HepG2 (cell line): ENCODE measurements around the gene MTCL1. TPM values are rescaled to one million over a fixed set of nuclear protein-coding genes. Genes with fewer than 3 reads are reported as not detected.

Source experiments
- ATAC-seq: fragments of 200-7000 bp; cut with Tn5 transposase; 3 replicates; pipeline ENCODE4 v1.9.1; 2020; ENCODE audit warnings: mild to moderate bottlenecking, moderate library complexity
- BruUV-seq: library from RNA; stranded (reverse); fragments of 400-500 nt; replicated peaks from 2 replicates; lab custom pipeline; 2021; lab: Mats Ljungman, UMichigan
- CTCF ChIA-PET: fragments of 300-600 bp; formaldehyde crosslinking; extraction: SDS; loops from one replicate; lab custom pipeline; 2021; ENCODE audit warnings: low total read pairs, inconsistent platforms, low intra/inter-chr PET ratio; lab: Yijun Ruan, JAX
- POLR2A ChIA-PET: fragments of 350-600 bp; sonication (Branson Sonifier 250); formaldehyde crosslinking; loops from one replicate; lab custom pipeline; 2020; ENCODE audit warnings: antibody characterized with exemption, inconsistent platforms; lab: Yijun Ruan, JAX
- DNase-seq: peaks from one replicate; pipeline ENCODE4 v3.0.0-alpha.2; 2015; ENCODE audit warnings: low spot score
- FAIRE-seq: peaks from 3 replicates; lab custom pipeline; 2011; peaks lifted over from hg19 to GRCh38; lab: Jason Lieb, UNC
- H2AFZ ChIP-seq: one replicate; pipeline ENCODE4 v1.6.1; 2011; ENCODE audit warnings: low read length, inconsistent platforms
- H3K27ac ChIP-seq: fragments of 300-600 bp; 3 replicates; pipeline ENCODE4 v1.8.0; 2011; ENCODE audit warnings: mixed run types, mild to moderate bottlenecking, mixed read lengths, low read length, inconsistent platforms; ENCODE audit not compliant: insufficient read depth; ENCODE audit errors: extremely low read length
- H3K27me3 ChIP-seq, 2 experiments: fragments of 200-600 bp in 1 of 2; 2 replicates in 1 of 2; 3 replicates in 1 of 2; pipeline versions ENCODE4 v1.6.0 to v1.8.0; 2011; ENCODE audit warnings: low read length in 2 of 2, mild to moderate bottlenecking in 2 of 2, moderate library complexity in 2 of 2, inconsistent platforms in 1 of 2; ENCODE audit not compliant: insufficient read depth in 2 of 2, control insufficient read depth in 1 of 2
- H3K36me3 ChIP-seq, 2 experiments: fragments of 200-600 bp in 1 of 2; replicated peaks in 1 of 2; 2 replicates in 1 of 2; 3 replicates in 1 of 2; pipeline versions ENCODE4 v1.5.1 to v1.8.0; 2011; ENCODE audit warnings: low read length in 2 of 2, inconsistent platforms in 1 of 2; ENCODE audit not compliant: insufficient read depth in 2 of 2, control insufficient read depth in 1 of 2
- H3K4me1 ChIP-seq: 2 replicates; pipeline ENCODE4 v1.5.1; 2012; ENCODE audit warnings: low read length, inconsistent platforms; ENCODE audit not compliant: insufficient read depth
- H3K4me2 ChIP-seq: 2 replicates; pipeline ENCODE4 v1.6.0; 2011; ENCODE audit warnings: low read depth, low read length, inconsistent platforms
- H3K4me3 ChIP-seq, 3 experiments: fragments of 200-600 bp in 1 of 3; sonication (generic), shearing (Covaris generic) in 1 of 3; replicated peaks in 1 of 3; 2 replicates each; pipeline ENCODE4 v1.5.1; 2011 to 2016; ENCODE audit warnings: low read length in 3 of 3, inconsistent platforms in 2 of 3, low read depth in 2 of 3, mild to moderate bottlenecking in 2 of 3, control low read depth in 1 of 3, mixed read lengths in 1 of 3; ENCODE audit not compliant: insufficient read depth in 1 of 3
- H3K79me2 ChIP-seq: one replicate; pipeline ENCODE4 v1.6.1; 2011; ENCODE audit warnings: low read length, inconsistent platforms; ENCODE audit not compliant: insufficient read depth
- H3K9ac ChIP-seq: 2 replicates; pipeline ENCODE4 v1.6.0; 2011; ENCODE audit warnings: mild to moderate bottlenecking, low read depth, low read length, inconsistent platforms; ENCODE audit not compliant: insufficient read depth
- H3K9me3 ChIP-seq: 2 replicates; pipeline ENCODE4 v1.5.1; 2012; ENCODE audit warnings: mild to moderate bottlenecking, low read length
- H4K20me1 ChIP-seq: 2 replicates; pipeline ENCODE4 v1.6.0; 2011; ENCODE audit warnings: inconsistent platforms, mild to moderate bottlenecking, low read length, moderate library complexity; ENCODE audit not compliant: insufficient read depth
- BORCS8-MEF2B ChIP-seq: sonication (generic); formaldehyde crosslinking; IDR thresholded peaks from 2 replicates; pipeline ENCODE4 v1.8.0; 2022; ENCODE audit warnings: mild to moderate bottlenecking, missing genetic modification reagents
- CEBPG ChIP-seq: IDR thresholded peaks from 2 replicates; pipeline ENCODE4 v1.6.1; 2016
- CENPX ChIP-seq: sonication (generic); formaldehyde crosslinking; IDR thresholded peaks from 2 replicates; pipeline ENCODE4 v1.9.0; 2021; ENCODE audit warnings: mild to moderate bottlenecking, missing genetic modification reagents, moderate library complexity
- GTF3A ChIP-seq: sonication (generic); formaldehyde crosslinking; conservative IDR thresholded peaks from 2 replicates; pipeline ENCODE4 v1.4.0; 2020; ENCODE audit warnings: mild to moderate bottlenecking, missing genetic modification reagents
- HINFP ChIP-seq: sonication (generic); formaldehyde crosslinking; IDR thresholded peaks from 2 replicates; pipeline ENCODE4 v1.4.0; 2020; ENCODE audit warnings: low read depth, mild to moderate bottlenecking, missing genetic modification reagents
- HNF4G ChIP-seq, 2 experiments: sonication (generic) in 1 of 2; formaldehyde crosslinking in 1 of 2; IDR thresholded peaks; 2 replicates each; pipeline versions ENCODE4 v1.4.0 to v1.6.1; 2011 to 2020; ENCODE audit warnings: borderline replicate concordance in 2 of 2, low read depth in 2 of 2, mild to moderate bottlenecking in 2 of 2, low read length in 1 of 2, missing genetic modification reagents in 1 of 2, moderate library complexity in 1 of 2
- LCORL ChIP-seq, 2 experiments: fragments of 450-650 bp in 1 of 2; sonication (generic) in 1 of 2; formaldehyde crosslinking in 1 of 2; IDR thresholded peaks; 2 replicates each; pipeline versions ENCODE4 v1.5.0 to v1.6.1; 2017 to 2020; ENCODE audit warnings: antibody characterized with exemption in 1 of 2, missing genetic modification reagents in 1 of 2
- MED1 ChIP-seq: sonication (generic); formaldehyde crosslinking; IDR thresholded peaks from 2 replicates; pipeline ENCODE4 v1.4.0; 2020; ENCODE audit warnings: missing genetic modification reagents
- PREB ChIP-seq: sonication (generic); formaldehyde crosslinking; IDR thresholded peaks from 2 replicates; pipeline ENCODE4 v1.4.0; 2020; ENCODE audit warnings: missing genetic modification reagents
- RCOR2 ChIP-seq: IDR thresholded peaks from 2 replicates; pipeline ENCODE4 v1.6.1; 2016; ENCODE audit warnings: missing biosample characterization, missing genetic modification reagents
- SP4 ChIP-seq: sonication (generic); formaldehyde crosslinking; IDR thresholded peaks from 2 replicates; pipeline ENCODE4 v1.8.1; 2023; ENCODE audit warnings: mild to moderate bottlenecking, missing genetic modification reagents
- TOE1 ChIP-seq: sonication (generic); formaldehyde crosslinking; IDR thresholded peaks from 2 replicates; pipeline ENCODE4 v1.4.0; 2020; ENCODE audit warnings: mild to moderate bottlenecking, missing genetic modification reagents
- U2AF2 ChIP-seq: fragments of 200-400 bp; formaldehyde crosslinking; IDR thresholded peaks from 2 replicates; pipeline ENCODE4 v1.6.1; 2017; ENCODE audit warnings: low read depth, mild to moderate bottlenecking, low read length
- ZNF24 ChIP-seq: fragments of 450-650 bp; IDR thresholded peaks from 2 replicates; pipeline ENCODE4 v1.6.1; 2017; ENCODE audit warnings: antibody characterized with exemption, mild to moderate bottlenecking
- ZNF382 ChIP-seq: sonication (generic); formaldehyde crosslinking; IDR thresholded peaks from 2 replicates; pipeline ENCODE4 v1.5.0; 2020; ENCODE audit warnings: missing genetic modification reagents, mild to moderate bottlenecking, borderline replicate concordance
- ZNF615 ChIP-seq: sonication (generic); formaldehyde crosslinking; IDR thresholded peaks from 2 replicates; pipeline ENCODE4 v1.5.0; 2020; ENCODE audit warnings: mild to moderate bottlenecking, missing genetic modification reagents, borderline replicate concordance
- ZNF629 ChIP-seq: sonication (generic); formaldehyde crosslinking; conservative IDR thresholded peaks from 2 replicates; pipeline ENCODE4 v1.5.0; 2020; ENCODE audit warnings: missing genetic modification reagents
- ZNF800 ChIP-seq: sonication (generic); formaldehyde crosslinking; IDR thresholded peaks from 2 replicates; pipeline ENCODE4 v1.4.0; 2020; ENCODE audit warnings: missing genetic modification reagents
- WGBS: methylation state at CpG from one replicate; pipeline ENCODE4 v1.1.6; 2017; ENCODE audit warnings: low lambda C conversion rate; 5-methylcytosine and 5-hydroxymethylcytosine counted together
- in situ Hi-C: cut with HindIII; loops from 2 replicates; pipeline ENCODE4 v1.10.0; 2017; ENCODE audit warnings: low pct_unique_long_range_greater_than_20kb; ENCODE audit not compliant: extremely low pct_ligation_motif_present
- intact Hi-C: fragments of 100-400 bp; cut with micrococcal nuclease; formaldehyde crosslinking; loops from one replicate; pipeline ENCODE4 v1.10.0; 2022; ENCODE audit not compliant: unreplicated experiment
- polyA plus RNA-seq, 8 experiments: library from polyadenylated mRNA; depleted of rRNA in 3 of 8; stranded (reverse) in 7 of 8; unstranded in 1 of 8; fragments of >200 nt; fragmentation: Illumina TruSeq in 4 of 8; extraction: Trizol in 4 of 8; gene quantifications; 2 replicates each; pipeline versions ENCODE4 v1.2.1 to v1.2.3, GENCODE V29; 2011 to 2016; ENCODE audit warnings: low read depth in 4 of 8, missing spikeins in 1 of 8, mixed read lengths in 1 of 8; ENCODE audit not compliant: insufficient read depth in 1 of 8
- total RNA-seq, 5 experiments: library from RNA; depleted of rRNA; stranded (reverse); fragments of >200 nt; fragmentation: Illumina TruSeq; extraction: Trizol; gene quantifications; 2 replicates each; pipeline ENCODE4 v1.2.3, GENCODE V29; 2016; ENCODE audit warnings: low read depth in 1 of 5
- TF ChIP-seq, protein P1 (sequence below): sonication (generic); formaldehyde crosslinking; IDR thresholded peaks from 2 replicates; pipeline ENCODE4 v1.4.0; 2020; ENCODE audit warnings: mild to moderate bottlenecking, missing genetic modification reagents

The MTCL1 gene
- total and polyA plus RNA-seq, 2 of the 13 experiments (the other 11 are each of a cell fraction or from before 2014, with no cell fraction given): 3.1 to 3.2 TPM

- TF ChIP-seq ZNF382 (CRISPR knock-in tag) (no peak), HINFP (CRISPR knock-in tag) (no peak), PREB (CRISPR knock-in tag) (no peak), ZNF629 (CRISPR knock-in tag) (no peak)
Observed at GRCh38 chr18:8713691-8714090, 8.3 kb downstream of the MTCL1 start (continued).

GRCh38 chr18:8715599-8715998 lies 10.2 kb downstream of the MTCL1 start:
- no TSS peak for BruUV-seq
- no peaks in the 10 kb centered on the region for H3K27me3 ChIP-seq
- no peaks in the 10 kb centered on the region for H3K4me1 ChIP-seq
- no peak for DNase-seq
- FAIRE-seq: no peak
- POLR2A ChIA-PET: no interaction called here
- intact Hi-C loops (no loop called here), in situ Hi-C loops (no loop called here)
- no peak overlapping the region for H3K27ac ChIP-seq
- CTCF ChIA-PET: no interaction called here
- H3K9ac ChIP-seq: no peak overlapping the region
- 77% methylated on average over 3 of the region's 4 CpGs for WGBS
- H3K36me3 ChIP-seq: no peaks in the 10 kb centered on the region
- no peak for ATAC-seq
- H2AFZ ChIP-seq: no peak overlapping the region
- no peak overlapping the region for H3K4me2 ChIP-seq
- no peaks in the 10 kb centered on the region for H3K9me3 ChIP-seq
- H3K4me3 ChIP-seq: no peak overlapping the region
- no peaks in the 10 kb centered on the region for H3K79me2 ChIP-seq
- no peaks in the 10 kb centered on the region for H4K20me1 ChIP-seq
- TF ChIP-seq SP4 (CRISPR knock-in tag): no peak
- TF ChIP-seq ZNF615 (CRISPR knock-in tag): no peak
- no peak for TF ChIP-seq CENPX (CRISPR knock-in tag)
- no peak for TF ChIP-seq ZNF24
- TF ChIP-seq TOE1 (CRISPR knock-in tag): no peak
- TF ChIP-seq, protein P1, sequence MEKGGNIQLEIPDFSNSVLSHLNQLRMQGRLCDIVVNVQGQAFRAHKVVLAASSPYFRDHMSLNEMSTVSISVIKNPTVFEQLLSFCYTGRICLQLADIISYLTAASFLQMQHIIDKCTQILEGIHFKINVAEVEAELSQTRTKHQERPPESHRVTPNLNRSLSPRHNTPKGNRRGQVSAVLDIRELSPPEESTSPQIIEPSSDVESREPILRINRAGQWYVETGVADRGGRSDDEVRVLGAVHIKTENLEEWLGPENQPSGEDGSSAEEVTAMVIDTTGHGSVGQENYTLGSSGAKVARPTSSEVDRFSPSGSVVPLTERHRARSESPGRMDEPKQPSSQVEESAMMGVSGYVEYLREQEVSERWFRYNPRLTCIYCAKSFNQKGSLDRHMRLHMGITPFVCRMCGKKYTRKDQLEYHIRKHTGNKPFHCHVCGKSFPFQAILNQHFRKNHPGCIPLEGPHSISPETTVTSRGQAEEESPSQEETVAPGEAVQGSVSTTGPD (CRISPR knock-in tag): no peak
- no peak for TF ChIP-seq BORCS8-MEF2B
- TF ChIP-seq LCORL (IDR thresholded peaks at IDR 0.05): no peak
- no peak for TF ChIP-seq LCORL (CRISPR knock-in tag; IDR thresholded peaks at IDR 0.05)
- no peak for TF ChIP-seq ZNF800 (CRISPR knock-in tag)
- no peak for TF ChIP-seq MED1 (CRISPR knock-in tag)
- TF ChIP-seq U2AF2: no peak
- no peak for TF ChIP-seq HNF4G (IDR thresholded peaks at IDR 0.05; ENCODE audit: borderline replicate concordance, low read depth, low read length)
- no peak for TF ChIP-seq HNF4G (CRISPR knock-in tag; IDR thresholded peaks at IDR 0.05; ENCODE audit: borderline replicate concordance, low read depth)
- TF ChIP-seq GTF3A (CRISPR knock-in tag): no peak
- no peak for TF ChIP-seq RCOR2 (CRISPR knock-in tag)
- TF ChIP-seq CEBPG: no peak
